Measurements from ENCODE around the gene CSNK1G3. TPM values are rescaled to one million over a fixed set of nuclear protein-coding genes. Genes with fewer than 3 reads are reported as not detected.

The CSNK1G3 gene
- total RNA-seq, 1 experiment from 2014 or later: 51.1 TPM

DNA sequence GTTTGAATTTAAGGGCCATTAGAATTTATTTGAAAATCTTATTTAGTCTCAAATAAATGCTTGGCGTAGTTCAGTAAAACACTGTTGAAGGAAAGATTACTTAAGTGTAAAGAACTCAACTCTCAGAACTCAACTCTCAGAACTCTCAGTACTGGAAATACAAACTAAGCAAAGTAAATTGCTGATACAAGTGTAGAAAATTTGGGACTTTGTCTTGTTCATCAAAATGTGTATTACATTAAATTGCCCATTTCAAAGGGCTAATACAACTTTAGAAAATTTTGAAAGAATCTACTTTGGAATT is 99.4 kb downstream of the CSNK1G3 start:
- ChIA-PET RAD21 (ENCODE audit: low non-redundant PET in 1 of 2, low total read pairs in 2 of 2, uncharacterized antibody in 2 of 2, unreplicated experiment in 2 of 2) (interaction anchor here in 1 of 2 experiments (1.4 kb wide), 1 partner anchor 188 kb away, joined by 6 read pairs; the partner anchor contains the start of gene CEP120), CTCF (interaction anchor here (1.0 to 2.1 kb wide), 4 partner anchors 23 to 1095 kb away, joined by 4 to 24 read pairs (median 7); partner anchors contain the start of gene CEP120), POLR2A (no interaction called here)
- Histone ChIP-seq H3K27me3 (ENCODE audit: insufficient read depth, low read length) (no peaks in the 10 kb centered on the region), H3K9me2 (ENCODE audit: insufficient read depth) (no peaks in the 10 kb centered on the region), H3K36me3 (ENCODE audit: control insufficient read depth in 1 of 2, insufficient read depth in 2 of 2, low read length in 2 of 2) (peaks cover 0 to 2% of the 10 kb centered on the region in 2 experiments; a peak in 1 of 4 replicates), H3K4me3 (replicated peaks in 1 of 2; ENCODE audit: low read depth in 1 of 2, low read length in 2 of 2) (no peak overlapping the region), H3K27ac (ENCODE audit: low read depth, low read length) (no peak overlapping the region), H2AFZ (ENCODE audit: low read depth, low read length, poor library complexity, severe bottlenecking) (no peak overlapping the region), H3K79me2 (ENCODE audit: insufficient read depth, low read length) (no peaks in the 10 kb centered on the region), H3K4me1 (ENCODE audit: control insufficient read depth in 1 of 2, insufficient read depth in 2 of 2, low read length in 2 of 2) (no peaks in the 10 kb centered on the region), H3K9ac (ENCODE audit: low read length) (no peak overlapping the region), H4K20me1 (ENCODE audit: insufficient read depth) (no peaks in the 10 kb centered on the region), H3K9me3 (ENCODE audit: control insufficient read depth in 1 of 2, insufficient read depth in 1 of 2, low read depth in 1 of 2, low read length in 2 of 2) (no peaks in the 10 kb centered on the region), H3K4me2 (ENCODE audit: low read length) (no peak overlapping the region)
- intact Hi-C loops (cut with micrococcal nuclease): loop anchor here (1.0 to 10.0 kb wide), 6 partner anchors 188 to 1109 kb away; partner anchors contain the start of gene CEP120
- DNase-seq (ENCODE audit: low read depth, low spot score) (no peak), ATAC-seq (no peak)
- TF ChIP-seq CEBPB (IDR thresholded peaks at IDR 0.05; ENCODE audit: low read depth): no peak
- TF ChIP-seq, protein P1, sequence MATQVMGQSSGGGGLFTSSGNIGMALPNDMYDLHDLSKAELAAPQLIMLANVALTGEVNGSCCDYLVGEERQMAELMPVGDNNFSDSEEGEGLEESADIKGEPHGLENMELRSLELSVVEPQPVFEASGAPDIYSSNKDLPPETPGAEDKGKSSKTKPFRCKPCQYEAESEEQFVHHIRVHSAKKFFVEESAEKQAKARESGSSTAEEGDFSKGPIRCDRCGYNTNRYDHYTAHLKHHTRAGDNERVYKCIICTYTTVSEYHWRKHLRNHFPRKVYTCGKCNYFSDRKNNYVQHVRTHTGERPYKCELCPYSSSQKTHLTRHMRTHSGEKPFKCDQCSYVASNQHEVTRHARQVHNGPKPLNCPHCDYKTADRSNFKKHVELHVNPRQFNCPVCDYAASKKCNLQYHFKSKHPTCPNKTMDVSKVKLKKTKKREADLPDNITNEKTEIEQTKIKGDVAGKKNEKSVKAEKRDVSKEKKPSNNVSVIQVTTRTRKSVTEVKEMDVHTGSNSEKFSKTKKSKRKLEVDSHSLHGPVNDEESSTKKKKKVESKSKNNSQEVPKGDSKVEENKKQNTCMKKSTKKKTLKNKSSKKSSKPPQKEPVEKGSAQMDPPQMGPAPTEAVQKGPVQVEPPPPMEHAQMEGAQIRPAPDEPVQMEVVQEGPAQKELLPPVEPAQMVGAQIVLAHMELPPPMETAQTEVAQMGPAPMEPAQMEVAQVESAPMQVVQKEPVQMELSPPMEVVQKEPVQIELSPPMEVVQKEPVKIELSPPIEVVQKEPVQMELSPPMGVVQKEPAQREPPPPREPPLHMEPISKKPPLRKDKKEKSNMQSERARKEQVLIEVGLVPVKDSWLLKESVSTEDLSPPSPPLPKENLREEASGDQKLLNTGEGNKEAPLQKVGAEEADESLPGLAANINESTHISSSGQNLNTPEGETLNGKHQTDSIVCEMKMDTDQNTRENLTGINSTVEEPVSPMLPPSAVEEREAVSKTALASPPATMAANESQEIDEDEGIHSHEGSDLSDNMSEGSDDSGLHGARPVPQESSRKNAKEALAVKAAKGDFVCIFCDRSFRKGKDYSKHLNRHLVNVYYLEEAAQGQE (IDR thresholded peaks at IDR 0.05; ENCODE audit: low read depth): no peak
- TF ChIP-seq EZH2phosphoT487 (IDR thresholded peaks at IDR 0.05; ENCODE audit: borderline replicate concordance): no peak
- BruUV-seq (replicated peaks): no TSS peak

DNA sequence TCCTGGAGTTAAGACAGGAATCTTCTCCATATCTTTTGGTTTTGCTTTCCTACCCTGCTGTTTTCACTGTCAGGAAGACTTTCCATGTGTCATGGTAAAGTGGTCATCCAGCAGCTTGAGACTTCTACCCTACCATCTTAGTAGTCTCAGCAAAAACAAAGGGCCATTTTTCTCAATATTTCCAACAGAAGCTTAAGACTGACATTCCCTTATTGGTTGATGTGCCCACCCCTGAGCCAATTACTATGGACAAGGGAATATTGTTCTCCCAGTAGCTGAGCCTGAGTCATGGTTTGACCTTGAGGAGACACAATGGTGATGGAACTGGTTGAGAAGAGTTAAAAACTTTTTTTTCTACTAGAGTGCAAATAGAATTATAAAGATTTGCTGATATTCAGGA is 105.6 kb downstream of the CSNK1G3 start:
- Histone ChIP-seq H3K4me3 (replicated peaks in 1 of 2; ENCODE audit: low read depth in 1 of 2, low read length in 2 of 2) (no peak overlapping the region), H3K36me3 (ENCODE audit: control insufficient read depth in 1 of 2, insufficient read depth in 2 of 2, low read length in 2 of 2) (peaks cover 0 to 2% of the 10 kb centered on the region in 2 experiments; a peak in 1 of 4 replicates), H4K20me1 (ENCODE audit: insufficient read depth) (no peaks in the 10 kb centered on the region), H3K4me2 (ENCODE audit: low read length) (no peak overlapping the region), H3K79me2 (ENCODE audit: insufficient read depth, low read length) (no peaks in the 10 kb centered on the region), H3K4me1 (ENCODE audit: control insufficient read depth in 1 of 2, insufficient read depth in 2 of 2, low read length in 2 of 2) (no peaks in the 10 kb centered on the region), H3K9ac (ENCODE audit: low read length) (no peak overlapping the region), H3K27ac (ENCODE audit: low read depth, low read length) (no peak overlapping the region), H3K27me3 (ENCODE audit: insufficient read depth, low read length) (no peaks in the 10 kb centered on the region), H2AFZ (ENCODE audit: low read depth, low read length, poor library complexity, severe bottlenecking) (no peak overlapping the region), H3K9me2 (ENCODE audit: insufficient read depth) (no peaks in the 10 kb centered on the region), H3K9me3 (ENCODE audit: control insufficient read depth in 1 of 2, insufficient read depth in 1 of 2, low read depth in 1 of 2, low read length in 2 of 2) (no peaks in the 10 kb centered on the region)
- intact Hi-C loops (cut with micrococcal nuclease): loop anchor here (10.0 kb wide), 1 partner anchor 613 kb away; no protein-coding TSS in a partner anchor
- ATAC-seq (no peak), DNase-seq (ENCODE audit: low read depth, low spot score) (no peak)
- RAD21 ChIA-PET (ENCODE audit: low non-redundant PET in 1 of 2, low total read pairs in 2 of 2, uncharacterized antibody in 2 of 2, unreplicated experiment in 2 of 2): no interaction called here
- CTCF ChIA-PET: no interaction called here
- POLR2A ChIA-PET: no interaction called here
- BruUV-seq (replicated peaks): no TSS peak
- TF ChIP-seq EGR1 (IDR thresholded peaks at IDR 0.05; ENCODE audit: low read depth): no peak
- no peak for TF ChIP-seq SIN3A (IDR thresholded peaks at IDR 0.05; ENCODE audit: low read depth)
- TF ChIP-seq ELF1 (IDR thresholded peaks at IDR 0.05; ENCODE audit: borderline replicate concordance, low read depth): no peak
- TF ChIP-seq, protein P2, sequence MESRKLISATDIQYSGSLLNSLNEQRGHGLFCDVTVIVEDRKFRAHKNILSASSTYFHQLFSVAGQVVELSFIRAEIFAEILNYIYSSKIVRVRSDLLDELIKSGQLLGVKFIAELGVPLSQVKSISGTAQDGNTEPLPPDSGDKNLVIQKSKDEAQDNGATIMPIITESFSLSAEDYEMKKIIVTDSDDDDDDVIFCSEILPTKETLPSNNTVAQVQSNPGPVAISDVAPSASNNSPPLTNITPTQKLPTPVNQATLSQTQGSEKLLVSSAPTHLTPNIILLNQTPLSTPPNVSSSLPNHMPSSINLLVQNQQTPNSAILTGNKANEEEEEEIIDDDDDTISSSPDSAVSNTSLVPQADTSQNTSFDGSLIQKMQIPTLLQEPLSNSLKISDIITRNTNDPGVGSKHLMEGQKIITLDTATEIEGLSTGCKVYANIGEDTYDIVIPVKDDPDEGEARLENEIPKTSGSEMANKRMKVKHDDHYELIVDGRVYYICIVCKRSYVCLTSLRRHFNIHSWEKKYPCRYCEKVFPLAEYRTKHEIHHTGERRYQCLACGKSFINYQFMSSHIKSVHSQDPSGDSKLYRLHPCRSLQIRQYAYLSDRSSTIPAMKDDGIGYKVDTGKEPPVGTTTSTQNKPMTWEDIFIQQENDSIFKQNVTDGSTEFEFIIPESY (IDR thresholded peaks at IDR 0.05; ENCODE audit: extremely low read depth, insufficient replicate concordance, low read length): no peak
- no peak for TF ChIP-seq ZNF274 (IDR thresholded peaks at IDR 0.05; ENCODE audit: low read depth, low read length)
- TF ChIP-seq, protein P3, sequence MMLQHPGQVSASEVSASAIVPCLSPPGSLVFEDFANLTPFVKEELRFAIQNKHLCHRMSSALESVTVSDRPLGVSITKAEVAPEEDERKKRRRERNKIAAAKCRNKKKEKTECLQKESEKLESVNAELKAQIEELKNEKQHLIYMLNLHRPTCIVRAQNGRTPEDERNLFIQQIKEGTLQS (IDR thresholded peaks at IDR 0.05): no peak
- TF ChIP-seq SRF (IDR thresholded peaks at IDR 0.05; ENCODE audit: low read depth): no peak
- no peak for TF ChIP-seq POLR2AphosphoS5 (IDR thresholded peaks at IDR 0.05; ENCODE audit: low read depth, low read length)
- TF ChIP-seq POLR2A (IDR thresholded peaks at IDR 0.05; ENCODE audit: borderline replicate concordance, extremely low read depth, insufficient read depth, insufficient read length): no peak
- TF ChIP-seq FOSL1 (IDR thresholded peaks at IDR 0.05; ENCODE audit: low read depth): no peak
- TF ChIP-seq CEBPB (IDR thresholded peaks at IDR 0.05; ENCODE audit: low read depth): no peak
- no peak for TF ChIP-seq JUND (IDR thresholded peaks at IDR 0.05)
- TF ChIP-seq, protein P4, sequence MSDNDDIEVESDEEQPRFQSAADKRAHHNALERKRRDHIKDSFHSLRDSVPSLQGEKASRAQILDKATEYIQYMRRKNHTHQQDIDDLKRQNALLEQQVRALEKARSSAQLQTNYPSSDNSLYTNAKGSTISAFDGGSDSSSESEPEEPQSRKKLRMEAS (IDR thresholded peaks at IDR 0.05): no peak
- TF ChIP-seq RAD21 (IDR thresholded peaks at IDR 0.05; ENCODE audit: low read depth): no peak
- TF ChIP-seq SP1 (IDR thresholded peaks at IDR 0.05; ENCODE audit: low read depth): no peak

All from HCT116 (cell line).